SK-N-MC (cell line): Measurements from ENCODE around the gene PDCD1.

Experiments
- EZH2 ChIP-seq: fragments of 200-600 bp; sonication (generic); IDR thresholded peaks from one replicate; pipeline ENCODE4 v1.6.1; 2017; ENCODE audit warnings: antibody characterized with exemption
- FOXP2 ChIP-seq: optimal IDR thresholded peaks from 2 replicates; pipeline ENCODE3; 2011; ENCODE audit warnings: mild to moderate bottlenecking, moderate library complexity; ENCODE audit not compliant: insufficient read depth; ENCODE audit errors: extremely low read length, control extremely low read depth
- POLR2AphosphoS5 ChIP-seq: IDR thresholded peaks from 2 replicates; pipeline ENCODE4 v1.6.1; 2012; ENCODE audit warnings: mild to moderate bottlenecking, low read depth, low read length, borderline replicate concordance

- no peak for TF ChIP-seq POLR2AphosphoS5
- TF ChIP-seq EZH2 = no peak
- TF ChIP-seq FOXP2 = no peak
Observed at GRCh38 chr2:241895427-241895711, 36.7 kb upstream of the PDCD1 start.
